H54 (cell line): Measurements from ENCODE around the gene TCTN2.

Experiments
- DNase-seq: peaks from one replicate; pipeline ENCODE4 v3.0.0; 2011; ENCODE audit warnings: low spot score, mixed read lengths; ENCODE audit not compliant: insufficient read length
- FAIRE-seq: peaks from 3 replicates; lab custom pipeline; 2011; peaks lifted over from hg19 to GRCh38; lab: Jason Lieb, UNC
- POLR2A ChIP-seq: IDR thresholded peaks from 2 replicates; pipeline ENCODE4 v1.6.1; 2011; ENCODE audit warnings: low read depth, mild to moderate bottlenecking, low read length

TCTN2 gene

DNA sequence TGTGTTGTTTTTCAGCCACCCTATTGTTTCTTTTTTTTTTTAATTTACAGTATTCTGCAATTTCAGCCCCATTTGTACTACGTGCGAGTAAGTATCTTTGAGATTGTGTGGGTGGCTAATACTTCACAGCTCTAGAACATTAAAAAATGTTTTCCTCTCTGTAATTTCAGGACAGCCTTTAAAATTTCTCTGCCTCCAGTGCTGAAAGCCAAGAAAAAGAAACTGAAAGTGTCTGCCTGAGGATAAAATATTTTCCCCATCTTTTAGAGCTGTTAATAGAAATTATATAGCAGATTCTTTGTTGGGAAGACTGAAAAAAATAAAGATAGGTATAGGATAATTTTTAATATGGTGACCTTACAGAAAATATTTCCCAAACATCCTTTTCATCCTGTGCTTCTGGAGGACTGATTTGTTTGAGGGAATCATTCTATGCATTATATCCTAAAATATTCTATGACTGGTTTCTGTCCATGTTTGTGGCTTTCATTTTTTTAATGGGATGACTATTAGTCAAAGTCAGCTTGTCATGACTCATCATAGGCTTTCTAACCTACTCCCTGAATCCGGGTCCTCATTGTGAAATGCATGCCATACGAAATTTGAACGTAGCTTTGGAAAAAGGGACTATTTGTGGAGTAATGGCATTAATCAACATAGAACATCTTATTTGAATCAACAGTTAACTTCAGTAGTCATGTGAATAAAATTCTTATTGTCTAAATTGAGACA lies 10.8 kb upstream of the TCTN2 start:
- DNase-seq (peak; percentile 60), FAIRE-seq (peak; percentile 62)
- no peak for TF ChIP-seq POLR2A

DNA sequence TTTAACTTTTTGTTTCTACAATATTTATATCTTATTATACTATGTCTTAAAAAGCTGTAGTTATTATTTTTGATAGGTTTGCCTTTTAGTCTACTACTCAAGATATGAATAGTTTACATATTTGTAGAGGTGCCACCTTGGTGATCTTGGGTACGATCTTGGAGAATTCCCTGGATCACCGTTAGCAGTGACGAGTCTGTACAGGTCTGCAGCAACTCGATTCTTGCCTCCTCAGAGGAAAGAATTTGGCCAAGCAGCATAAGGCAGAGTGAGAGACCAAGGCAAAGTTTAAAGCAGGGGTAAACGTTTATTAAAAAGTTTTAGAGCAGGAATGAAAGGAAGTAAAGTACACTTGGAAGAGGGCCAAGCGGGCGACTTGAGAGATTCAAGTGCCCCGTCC lies 3.1 kb upstream of the TCTN2 start:
- DNase-seq = no peak
- no peak for TF ChIP-seq POLR2A
- FAIRE-seq = no peak

DNA sequence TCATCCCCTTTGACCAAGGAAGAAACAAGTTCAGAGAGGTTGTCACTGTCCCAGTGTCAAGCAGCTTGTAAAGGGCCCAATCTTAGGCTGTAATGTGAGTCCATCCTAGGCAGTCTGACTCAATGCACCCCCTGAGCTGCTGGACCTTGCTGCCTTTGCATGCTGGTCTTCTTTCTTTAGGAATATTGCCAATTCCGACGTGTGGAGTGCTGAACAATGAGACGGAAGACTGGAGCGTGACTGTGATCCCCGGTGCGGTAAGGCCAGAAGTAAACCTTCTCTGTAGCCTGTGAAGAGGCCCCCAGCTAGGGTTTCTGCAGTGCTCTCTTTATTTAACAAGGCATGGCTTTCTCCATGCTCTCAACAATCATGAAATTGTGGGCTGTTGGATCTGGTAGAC lies 963 bp downstream of the TCTN2 start:
- no peak for TF ChIP-seq POLR2A
- DNase-seq (no peak), FAIRE-seq (no peak)

DNA sequence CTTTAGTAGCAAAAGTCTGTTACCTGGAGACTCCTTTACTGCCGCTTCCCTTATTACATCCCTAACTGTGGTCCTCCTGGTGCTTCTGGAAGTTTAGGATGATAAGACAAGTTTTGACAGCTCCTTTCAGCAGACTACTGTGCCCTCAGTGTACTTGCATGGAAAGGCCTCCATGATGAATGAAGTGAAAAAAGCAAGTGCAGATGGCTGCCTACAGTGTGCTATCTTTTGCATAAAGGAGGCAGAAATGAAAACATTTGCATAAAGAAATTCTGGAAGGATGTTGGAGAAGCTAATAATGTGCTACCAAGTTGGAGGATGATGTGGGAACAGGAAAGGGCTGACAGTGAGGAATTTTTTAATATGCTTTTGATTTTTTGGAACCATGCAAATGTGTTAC lies 4.5 kb downstream of the TCTN2 start:
- no peak for TF ChIP-seq POLR2A
- no peak for DNase-seq
- no peak for FAIRE-seq

DNA sequence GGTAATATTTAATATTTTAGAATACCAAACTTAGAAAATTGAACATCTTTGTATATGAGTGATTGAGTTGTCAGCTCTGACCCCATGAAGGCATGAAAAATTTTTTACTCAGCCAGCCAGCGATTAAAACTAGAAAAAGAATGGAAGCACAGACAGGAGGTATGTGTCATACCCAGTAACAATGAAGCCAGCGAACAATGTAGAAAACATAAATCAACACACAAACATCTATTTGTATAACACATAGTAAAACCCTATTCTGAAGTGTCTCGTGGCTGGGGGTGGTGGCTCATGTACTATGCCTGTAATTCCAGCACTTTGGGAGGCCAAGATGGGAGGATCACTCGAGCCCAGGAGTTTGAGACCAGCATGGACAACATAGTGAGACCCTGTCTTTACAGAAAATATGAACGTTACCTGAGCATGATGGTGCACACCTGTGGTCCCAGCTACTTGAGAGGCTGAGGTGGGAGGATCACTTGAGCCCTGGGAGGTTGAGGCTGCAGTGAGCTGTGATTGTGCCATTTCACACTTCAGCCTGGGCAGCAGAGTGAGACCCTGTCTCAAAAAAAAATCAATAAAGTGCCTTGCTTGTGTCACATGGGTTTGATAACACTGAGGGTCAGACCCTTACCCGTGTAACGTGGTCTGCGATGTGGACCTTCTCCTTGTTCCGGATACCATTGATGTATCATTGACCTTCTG lies 5.9 kb downstream of the TCTN2 start:
- DNase-seq (no peak), FAIRE-seq (no peak)
- no peak for TF ChIP-seq POLR2A

DNA sequence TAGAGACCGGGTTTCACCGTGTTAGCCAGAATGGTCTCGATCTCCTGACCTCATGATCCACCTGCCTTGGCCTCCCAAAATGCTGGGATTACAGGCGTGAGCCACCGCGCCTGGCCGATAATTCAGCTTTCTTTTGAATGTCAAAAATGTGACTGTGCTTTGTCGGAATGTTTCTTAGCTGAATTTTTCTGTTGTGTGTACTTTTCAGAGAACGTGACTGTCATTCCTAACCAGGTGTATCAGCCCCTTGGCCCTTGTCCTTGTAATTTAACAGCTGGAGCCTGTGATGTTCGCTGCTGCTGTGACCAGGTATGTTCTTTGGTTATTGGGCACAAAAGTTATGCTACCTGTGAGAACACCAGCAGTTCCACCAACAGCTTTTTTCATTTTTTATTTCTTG lies 8.1 kb downstream of the TCTN2 start:
- DNase-seq (no peak), FAIRE-seq (no peak)
- TF ChIP-seq POLR2A = no peak

DNA sequence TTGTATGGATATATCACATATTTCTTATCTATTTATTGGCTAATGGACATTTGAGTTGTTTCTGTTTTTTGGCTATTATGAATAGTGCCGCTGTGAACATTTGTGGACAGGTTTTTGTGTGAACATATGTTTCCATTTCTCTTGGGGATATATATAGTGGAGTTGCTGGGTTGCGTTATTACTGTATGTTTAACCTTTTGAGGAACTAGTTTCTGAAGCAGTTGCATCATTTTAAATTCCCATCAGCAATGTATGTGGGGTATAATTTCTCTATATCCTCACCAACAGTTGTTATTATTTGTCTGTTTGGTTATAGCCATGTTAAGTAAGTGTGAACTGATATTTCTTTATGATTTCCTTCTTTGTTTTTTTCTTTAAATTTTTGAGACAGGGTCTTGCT lies 10.7 kb downstream of the TCTN2 start:
- DNase-seq (no peak), FAIRE-seq (no peak)
- TF ChIP-seq POLR2A = no peak

DNA sequence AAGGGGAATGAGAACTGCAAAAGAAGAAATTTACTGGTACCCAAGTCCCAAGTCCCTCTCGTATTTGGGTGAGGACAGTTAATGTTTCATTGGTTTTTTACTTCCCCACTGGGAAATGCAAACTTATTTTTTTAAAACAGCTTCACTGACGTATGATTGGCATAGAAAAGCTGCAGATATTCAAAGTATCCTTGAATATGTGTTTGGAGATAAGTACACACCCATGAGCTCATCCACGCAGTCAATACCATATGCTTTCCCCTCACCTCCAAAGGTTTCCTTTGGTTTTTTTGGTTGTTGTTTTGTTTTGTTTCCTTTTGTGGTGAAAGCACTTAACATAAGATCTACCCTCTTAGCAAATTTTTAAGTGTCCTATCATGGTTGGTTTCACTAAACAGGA lies 13.1 kb downstream of the TCTN2 start:
- DNase-seq = no peak
- FAIRE-seq = no peak
- no peak for TF ChIP-seq POLR2A

DNA sequence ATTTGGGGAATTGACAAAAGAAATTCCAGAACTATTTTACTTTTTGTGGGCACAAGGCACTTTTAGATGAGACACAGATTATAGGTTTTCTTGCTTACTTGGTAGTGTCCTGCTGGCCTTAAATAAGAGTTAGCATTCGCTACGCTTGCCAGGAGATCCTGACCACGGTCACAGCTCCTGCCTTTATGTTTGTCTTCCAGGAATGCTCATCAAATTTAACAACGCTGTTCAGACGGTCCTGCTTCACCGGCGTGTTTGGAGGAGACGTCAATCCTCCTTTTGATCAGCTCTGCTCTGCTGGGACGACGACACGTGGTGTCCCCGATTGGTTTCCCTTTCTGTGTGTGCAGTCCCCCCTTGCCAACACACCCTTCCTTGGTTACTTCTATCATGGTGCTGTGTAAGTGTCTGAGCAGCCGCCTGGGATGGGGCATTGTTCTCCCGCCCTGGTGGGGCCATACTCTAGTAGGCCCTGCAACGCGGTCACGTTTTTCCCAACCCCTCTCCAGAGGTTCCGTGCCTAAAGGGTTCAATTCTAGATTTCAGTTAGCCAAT lies 15.8 kb downstream of the TCTN2 start:
- FAIRE-seq (no peak), DNase-seq (no peak)
- TF ChIP-seq POLR2A = no peak

DNA sequence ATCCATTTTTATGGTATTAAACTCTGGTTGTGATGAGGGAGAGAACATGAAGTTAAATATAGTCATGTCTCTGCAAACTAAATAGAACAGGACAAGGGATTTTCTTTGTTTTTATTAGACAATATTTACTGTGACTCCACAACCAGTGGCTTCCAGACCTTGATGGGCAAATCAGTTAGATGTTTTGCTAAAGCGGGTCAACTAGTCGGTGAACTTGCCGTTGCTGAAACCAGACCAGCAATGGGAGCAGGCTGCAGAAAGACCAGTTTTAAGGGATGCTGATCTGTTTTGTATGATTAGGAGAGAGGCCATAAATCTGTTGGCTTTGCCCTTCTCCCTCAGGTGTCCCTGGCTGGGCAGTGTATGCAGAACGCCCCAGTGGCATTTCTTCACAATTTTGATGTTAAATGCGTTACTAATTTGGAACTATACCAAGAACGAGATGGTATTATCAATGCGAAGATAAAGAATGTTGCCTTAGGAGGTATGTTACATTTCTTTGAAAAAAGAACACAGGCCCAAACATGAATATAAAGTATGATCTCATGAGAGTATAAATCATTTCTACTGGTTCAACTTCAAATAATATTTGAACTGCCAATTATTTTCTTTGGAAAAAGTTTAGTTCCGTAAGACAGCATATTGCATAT lies 19.4 kb downstream of the TCTN2 start:
- FAIRE-seq = no peak
- TF ChIP-seq POLR2A = no peak

DNA sequence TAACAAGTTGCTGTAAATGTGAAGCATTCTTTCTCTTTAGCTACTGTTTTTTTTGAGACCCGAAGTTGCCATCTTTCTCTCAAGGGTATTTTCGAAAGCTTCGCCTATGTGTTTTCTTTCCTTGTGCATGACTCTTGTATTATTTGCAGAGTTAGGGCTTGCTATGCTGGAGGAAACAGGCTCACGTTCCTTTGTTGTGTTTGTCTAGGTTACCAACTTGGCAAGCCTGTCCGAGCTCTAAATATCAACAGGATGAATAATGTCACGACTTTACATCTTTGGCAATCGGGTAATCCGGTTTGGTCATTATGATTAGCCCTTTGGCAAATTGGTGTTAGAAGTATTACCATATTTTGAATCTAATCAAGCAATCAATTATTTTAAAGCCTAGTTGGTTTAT lies 25.3 kb downstream of the TCTN2 start:
- FAIRE-seq = no peak
- TF ChIP-seq POLR2A = no peak
- DNase-seq = no peak

More for the DNA sequence above, 19.4 kb downstream of the TCTN2 start:
- no peak for DNase-seq

DNA sequence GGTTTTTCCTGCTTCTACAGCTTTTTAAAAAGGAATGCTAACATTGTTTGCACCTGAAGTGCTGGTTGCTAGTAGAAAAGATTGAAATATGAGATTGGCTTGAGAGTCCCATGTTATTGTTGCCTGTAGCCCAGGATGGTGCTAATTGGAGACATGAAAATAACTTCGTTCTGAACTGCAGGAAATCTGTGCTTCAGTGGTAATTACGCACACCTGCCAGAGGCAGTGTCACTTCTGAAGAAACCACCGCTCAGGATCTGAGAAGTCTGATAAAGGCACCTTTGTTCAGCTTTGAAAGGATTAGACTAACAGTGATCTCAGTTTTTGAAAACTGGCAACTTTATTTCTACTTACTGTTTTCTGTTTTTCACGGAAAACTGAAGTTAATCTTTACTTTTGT lies 25.7 kb downstream of the TCTN2 start:
- FAIRE-seq = no peak
- DNase-seq = no peak
- TF ChIP-seq POLR2A = no peak

DNA sequence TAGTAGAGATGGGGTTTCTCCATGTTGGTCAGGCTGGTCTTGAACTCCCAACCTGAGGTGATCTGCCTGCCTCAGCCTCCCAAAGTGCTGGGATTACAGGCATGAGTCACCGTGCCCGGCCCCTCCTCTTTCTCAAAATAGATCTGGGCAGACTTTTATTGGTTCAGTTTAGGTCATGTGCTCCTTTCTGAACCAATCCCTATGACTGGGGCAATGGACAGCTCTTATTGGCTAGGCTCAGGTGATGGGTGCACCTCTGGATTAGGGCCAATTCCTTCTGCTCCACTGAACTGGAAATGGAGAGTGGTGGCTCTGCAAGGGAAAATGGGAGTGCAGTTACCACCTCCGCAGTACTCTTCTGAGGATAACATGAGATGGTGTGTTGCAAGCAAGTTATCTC lies 35.0 kb downstream of the TCTN2 start:
- no peak for TF ChIP-seq POLR2A
- FAIRE-seq (no peak), DNase-seq (no peak)

DNA sequence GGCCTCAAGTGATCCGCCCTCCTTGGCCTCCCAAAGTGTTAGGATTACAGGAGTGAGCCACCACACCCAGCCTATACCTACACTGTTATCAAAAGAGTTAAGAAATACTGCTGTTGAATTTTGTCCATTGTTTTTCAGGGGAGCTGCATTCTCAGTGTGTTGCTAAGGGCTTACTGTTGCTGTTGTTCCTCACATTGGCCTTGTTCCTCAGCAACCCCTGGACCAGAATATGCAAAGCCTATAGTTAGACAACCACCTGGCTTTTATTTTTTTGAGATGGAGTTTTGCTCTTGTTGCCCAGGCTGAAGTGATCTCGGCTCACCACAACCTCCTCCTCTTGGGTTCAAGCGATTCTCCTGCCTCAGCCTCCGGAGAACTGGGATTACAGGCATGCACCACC lies 36.6 kb downstream of the TCTN2 start:
- DNase-seq = no peak
- TF ChIP-seq POLR2A = no peak
- FAIRE-seq = no peak

DNA sequence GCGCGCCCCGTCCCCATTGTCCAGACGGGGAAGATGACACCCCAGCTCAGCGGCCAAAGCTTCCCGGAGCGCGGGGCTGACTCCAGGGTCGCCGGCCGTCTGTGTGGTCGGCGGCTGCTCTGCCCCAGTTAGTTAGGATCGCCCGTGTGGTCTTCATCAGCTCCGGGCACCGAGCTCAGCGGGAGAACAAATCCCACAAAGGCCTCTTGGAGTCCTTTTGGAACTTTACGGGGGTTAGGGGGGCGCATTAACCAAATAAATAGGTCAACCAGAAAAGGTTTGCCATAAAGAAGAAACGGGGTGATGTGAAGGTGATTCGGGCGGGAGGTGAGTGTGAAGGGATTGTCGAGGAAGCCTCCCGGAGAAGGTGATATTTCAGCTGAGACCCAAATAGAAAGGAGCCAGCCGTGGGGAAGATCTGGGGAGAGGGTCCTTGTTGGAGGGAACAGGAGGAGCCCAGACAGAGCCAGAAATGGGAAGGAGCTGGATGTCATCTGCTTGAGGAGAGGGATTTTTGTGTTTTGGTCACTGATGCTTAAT lies 41.9 kb downstream of the TCTN2 start:
- FAIRE-seq (no peak), DNase-seq (no peak)
- no peak for TF ChIP-seq POLR2A
